ENCODE results near the gene KRT36.

The KRT36 gene

GRCh38 chr17:41457676-41458075 lies 32.0 kb downstream of the KRT36 start:
- no peak overlapping the region for H3K4me3 ChIP-seq (ENCODE audit: low read depth, low read length)
- TF ChIP-seq, protein P1, sequence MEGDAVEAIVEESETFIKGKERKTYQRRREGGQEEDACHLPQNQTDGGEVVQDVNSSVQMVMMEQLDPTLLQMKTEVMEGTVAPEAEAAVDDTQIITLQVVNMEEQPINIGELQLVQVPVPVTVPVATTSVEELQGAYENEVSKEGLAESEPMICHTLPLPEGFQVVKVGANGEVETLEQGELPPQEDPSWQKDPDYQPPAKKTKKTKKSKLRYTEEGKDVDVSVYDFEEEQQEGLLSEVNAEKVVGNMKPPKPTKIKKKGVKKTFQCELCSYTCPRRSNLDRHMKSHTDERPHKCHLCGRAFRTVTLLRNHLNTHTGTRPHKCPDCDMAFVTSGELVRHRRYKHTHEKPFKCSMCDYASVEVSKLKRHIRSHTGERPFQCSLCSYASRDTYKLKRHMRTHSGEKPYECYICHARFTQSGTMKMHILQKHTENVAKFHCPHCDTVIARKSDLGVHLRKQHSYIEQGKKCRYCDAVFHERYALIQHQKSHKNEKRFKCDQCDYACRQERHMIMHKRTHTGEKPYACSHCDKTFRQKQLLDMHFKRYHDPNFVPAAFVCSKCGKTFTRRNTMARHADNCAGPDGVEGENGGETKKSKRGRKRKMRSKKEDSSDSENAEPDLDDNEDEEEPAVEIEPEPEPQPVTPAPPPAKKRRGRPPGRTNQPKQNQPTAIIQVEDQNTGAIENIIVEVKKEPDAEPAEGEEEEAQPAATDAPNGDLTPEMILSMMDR (IDR thresholded peaks at IDR 0.05; ENCODE audit: low read depth, low read length): no peak

DNA sequence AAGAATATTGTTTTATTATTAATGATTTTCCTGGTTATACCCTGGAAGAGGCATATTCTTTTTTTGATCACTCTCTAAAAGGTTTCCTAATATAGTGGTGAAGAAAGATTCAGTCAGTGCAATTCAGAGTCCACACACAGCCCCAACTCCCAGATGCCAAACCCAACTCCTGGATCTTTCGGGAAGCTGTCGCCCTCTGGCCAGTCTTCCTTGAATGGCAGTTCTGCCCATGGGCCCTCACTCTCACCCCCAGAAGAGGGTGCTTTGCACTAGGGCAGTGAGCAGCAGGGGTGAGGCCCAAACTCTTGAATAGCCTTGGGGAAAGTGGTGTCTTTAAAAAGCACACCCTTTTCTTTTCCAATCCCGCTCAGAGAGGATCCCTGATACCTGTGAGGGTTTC lies 33.5 kb downstream of the KRT36 start:
- TF ChIP-seq, protein P1 (IDR thresholded peaks at IDR 0.05; ENCODE audit: low read depth, low read length): no peak
- no peak overlapping the region for H3K4me3 ChIP-seq (ENCODE audit: low read depth, low read length)

DNA sequence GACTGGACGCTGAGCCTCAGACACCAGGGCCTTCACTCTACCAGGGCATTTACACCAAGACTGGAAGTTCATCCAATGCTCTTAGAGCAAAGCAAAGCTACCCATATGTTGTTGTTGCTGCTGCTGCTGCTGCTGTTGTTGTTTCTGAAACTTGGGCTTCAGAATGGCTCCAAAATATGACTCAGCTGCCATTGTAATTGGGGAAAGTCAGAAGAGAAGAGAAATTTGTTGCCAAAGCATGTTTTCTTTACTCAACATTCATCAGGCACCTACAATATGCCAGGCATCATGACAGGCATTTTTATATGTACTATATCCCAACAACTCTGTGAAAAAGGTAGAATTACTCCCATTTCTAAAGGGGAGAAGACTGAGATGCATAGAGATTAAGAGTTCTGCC lies 34.5 kb downstream of the KRT36 start:
- TF ChIP-seq, protein P1 (IDR thresholded peaks at IDR 0.05; ENCODE audit: low read depth, low read length): no peak
- no peak overlapping the region for H3K4me3 ChIP-seq (ENCODE audit: low read depth, low read length)

GRCh38 chr17:41453066-41453465 lies 36.6 kb downstream of the KRT36 start:
- TF ChIP-seq, protein P1 (IDR thresholded peaks at IDR 0.05; ENCODE audit: low read depth, low read length): no peak
- H3K4me3 ChIP-seq (ENCODE audit: low read depth, low read length): no peak overlapping the region

DNA sequence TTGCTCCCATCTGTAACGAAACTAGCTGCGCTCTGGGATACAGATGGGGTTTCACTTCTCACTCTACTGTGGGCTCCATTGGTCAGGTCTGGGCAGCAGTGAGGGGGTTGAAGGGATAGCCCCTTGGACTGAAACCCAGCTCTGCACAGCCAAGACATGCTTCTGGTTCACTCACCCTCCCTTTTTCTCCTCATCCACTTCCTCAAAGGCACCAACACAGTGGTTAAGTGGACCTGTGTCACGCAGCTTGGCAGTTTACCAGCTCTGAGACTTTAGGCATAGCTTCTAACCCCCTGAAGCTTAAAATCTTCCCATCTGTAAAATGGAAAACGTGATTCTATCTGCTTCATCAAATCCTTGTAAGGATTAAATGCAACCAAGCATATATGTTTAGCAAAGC lies 37.4 kb downstream of the KRT36 start:
- TF ChIP-seq, protein P1 (IDR thresholded peaks at IDR 0.05; ENCODE audit: low read depth, low read length): no peak
- no peak overlapping the region for H3K4me3 ChIP-seq (ENCODE audit: low read depth, low read length)

DNA sequence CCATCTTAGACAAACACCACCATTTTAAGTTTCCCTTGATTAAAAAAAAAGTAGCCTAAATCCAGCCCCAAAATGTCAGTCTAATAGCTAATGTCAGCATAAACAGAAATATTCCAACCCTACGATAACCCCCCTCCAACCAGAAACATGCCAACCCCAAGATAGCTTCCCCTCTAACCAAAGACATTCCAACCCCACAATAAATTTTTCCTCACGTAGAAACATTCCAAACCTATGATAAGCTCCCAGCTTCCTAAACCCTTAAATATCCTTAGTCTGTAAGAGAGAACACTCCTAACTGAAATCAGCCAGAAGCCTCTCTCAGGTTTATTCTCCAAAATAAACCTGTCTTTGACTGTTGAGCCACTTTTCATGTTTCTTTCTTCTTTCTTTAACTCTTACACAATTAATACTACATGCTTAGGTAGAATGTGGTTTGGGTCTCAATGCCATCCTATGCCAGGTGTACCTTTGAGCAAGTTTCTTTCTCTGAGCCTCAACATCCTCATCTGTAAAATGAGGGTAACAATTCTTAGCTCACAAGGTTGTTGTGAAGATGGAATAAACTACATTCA lies 38.5 kb downstream of the KRT36 start:
- no peak overlapping the region for H3K4me3 ChIP-seq (ENCODE audit: low read depth, low read length)
- TF ChIP-seq, protein P1 (IDR thresholded peaks at IDR 0.05; ENCODE audit: low read depth, low read length): no peak

GRCh38 chr17:41449008-41449407 lies 40.7 kb downstream of the KRT36 start:
- H3K4me3 ChIP-seq (ENCODE audit: low read depth, low read length): no peak overlapping the region
- TF ChIP-seq, protein P1 (IDR thresholded peaks at IDR 0.05; ENCODE audit: low read depth, low read length): no peak
